OCI-LY3 (cell line): ENCODE results near the gene NR1D1.

Experiments
- H2AFZ ChIP-seq: fragments of 200-600, 300-600 bp; shearing (Covaris generic); 2 replicates; pipeline ENCODE4 v1.6.0; 2014; ENCODE audit warnings: antibody characterized with exemption, low read depth, low read length
- H3K27ac ChIP-seq: fragments of 200-600, 300-600 bp; sonication (generic); 2 replicates; pipeline ENCODE4 v1.5.1; 2014; ENCODE audit warnings: mild to moderate bottlenecking, low read length, moderate library complexity, mixed read lengths
- H3K27me3 ChIP-seq: fragments of 200-600, 300-600 bp; sonication (generic); 2 replicates; pipeline ENCODE4 v1.6.1; 2014; ENCODE audit warnings: low read depth, low read length, mixed read lengths
- H3K36me3 ChIP-seq: fragments of 200-600, 300-600 bp; sonication (generic); replicated peaks from 2 replicates; pipeline ENCODE3; 2014; ENCODE audit warnings: low read depth, low read length, mixed read lengths
- H3K4me1 ChIP-seq: fragments of 300-600, 200-600 bp; sonication (generic); 2 replicates; pipeline ENCODE4 v1.6.1; 2014; ENCODE audit warnings: low read length, mixed read lengths
- H3K4me2 ChIP-seq: fragments of 200-600, 300-600 bp; sonication (generic); 2 replicates; pipeline ENCODE4 v1.6.1; 2014; ENCODE audit warnings: low read length, mixed read lengths
- H3K4me3 ChIP-seq: fragments of 300-600, 200-600 bp; sonication (generic); 2 replicates; pipeline ENCODE4 v1.5.1; 2014; ENCODE audit warnings: antibody characterized with exemption, mild to moderate bottlenecking, low read length, moderate library complexity
- H3K79me2 ChIP-seq: fragments of 300-600, 200-600 bp; shearing (Covaris generic); 2 replicates; pipeline ENCODE4 v1.6.1; 2014; ENCODE audit warnings: mild to moderate bottlenecking, low read length, mixed read lengths
- H3K9ac ChIP-seq: fragments of 300-600, 200-600 bp; shearing (Covaris generic); 2 replicates; pipeline ENCODE4 v1.6.0; 2014; ENCODE audit warnings: mild to moderate bottlenecking, low read length, moderate library complexity
- H3K9me3 ChIP-seq: fragments of 200-600, 300-600 bp; shearing (Covaris generic); 2 replicates; pipeline ENCODE4 v1.6.1; 2014; ENCODE audit warnings: low read length, mixed read lengths; ENCODE audit not compliant: insufficient read depth
- H4K20me1 ChIP-seq: fragments of 200-600, 300-600 bp; sonication (generic); 2 replicates; pipeline ENCODE4 v1.6.1; 2016; ENCODE audit warnings: low read length, mixed read lengths; ENCODE audit not compliant: insufficient read depth
- EZH2phosphoT487 ChIP-seq: fragments of 200-600 bp; shearing (Covaris generic); IDR thresholded peaks from 2 replicates; pipeline ENCODE4 v1.6.1; 2018; ENCODE audit warnings: antibody characterized with exemption, mixed run types, low read depth
- TF ChIP-seq, protein P1 (sequence below): fragments of 200-600, 300-600 bp; sonication (generic); IDR thresholded peaks from 2 replicates; pipeline ENCODE4 v1.5.1; 2014; ENCODE audit warnings: antibody characterized with exemption, low read length, low read depth

Gene NR1D1

DNA sequence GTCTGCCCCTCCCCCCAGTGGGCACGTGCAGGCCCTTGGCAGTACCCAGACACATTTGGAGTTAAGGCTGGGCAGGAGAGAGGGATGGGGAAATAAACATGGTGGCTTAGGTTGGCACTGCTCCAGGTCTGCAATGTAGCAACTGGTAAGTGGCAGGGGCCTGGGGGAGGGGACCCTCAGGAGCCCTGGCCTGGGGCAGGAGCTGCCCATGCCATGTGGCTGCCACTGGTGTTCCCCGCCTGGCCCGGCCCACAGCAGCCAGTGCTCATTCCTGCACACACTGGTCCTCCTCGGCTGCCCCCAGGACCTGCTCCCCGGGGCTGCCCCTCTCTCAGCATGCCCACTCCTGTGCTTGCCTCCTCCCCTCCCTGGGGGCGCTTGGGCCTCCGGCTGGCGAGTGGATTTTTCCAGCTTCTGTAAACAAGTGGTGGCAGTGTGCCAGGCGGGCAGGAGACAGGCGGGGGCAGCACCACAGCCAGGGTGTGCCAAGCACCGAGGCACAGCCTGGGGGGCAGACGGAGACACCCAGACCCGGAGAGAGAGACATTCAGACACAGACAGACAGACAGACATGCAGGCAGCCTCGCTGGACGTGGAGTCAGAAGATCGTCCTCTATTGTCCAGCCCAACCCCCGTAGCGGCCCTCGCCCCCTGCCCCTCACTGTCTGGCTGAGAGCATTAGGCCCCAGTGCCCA lies 28.2 kb downstream of the NR1D1 start:
- no peaks in the 10 kb centered on the region for H3K9me3 ChIP-seq
- no peak overlapping the region for H3K4me2 ChIP-seq
- no peaks in the 10 kb centered on the region for H3K27me3 ChIP-seq
- H2AFZ ChIP-seq, result no peak overlapping the region
- H3K9ac ChIP-seq, result no peak overlapping the region
- H3K27ac ChIP-seq, result no peak overlapping the region
- no peak overlapping the region for H3K4me3 ChIP-seq
- no peaks in the 10 kb centered on the region; the same call in 1 of the 2 replicates for H3K79me2 ChIP-seq
- TF ChIP-seq, protein P1, sequence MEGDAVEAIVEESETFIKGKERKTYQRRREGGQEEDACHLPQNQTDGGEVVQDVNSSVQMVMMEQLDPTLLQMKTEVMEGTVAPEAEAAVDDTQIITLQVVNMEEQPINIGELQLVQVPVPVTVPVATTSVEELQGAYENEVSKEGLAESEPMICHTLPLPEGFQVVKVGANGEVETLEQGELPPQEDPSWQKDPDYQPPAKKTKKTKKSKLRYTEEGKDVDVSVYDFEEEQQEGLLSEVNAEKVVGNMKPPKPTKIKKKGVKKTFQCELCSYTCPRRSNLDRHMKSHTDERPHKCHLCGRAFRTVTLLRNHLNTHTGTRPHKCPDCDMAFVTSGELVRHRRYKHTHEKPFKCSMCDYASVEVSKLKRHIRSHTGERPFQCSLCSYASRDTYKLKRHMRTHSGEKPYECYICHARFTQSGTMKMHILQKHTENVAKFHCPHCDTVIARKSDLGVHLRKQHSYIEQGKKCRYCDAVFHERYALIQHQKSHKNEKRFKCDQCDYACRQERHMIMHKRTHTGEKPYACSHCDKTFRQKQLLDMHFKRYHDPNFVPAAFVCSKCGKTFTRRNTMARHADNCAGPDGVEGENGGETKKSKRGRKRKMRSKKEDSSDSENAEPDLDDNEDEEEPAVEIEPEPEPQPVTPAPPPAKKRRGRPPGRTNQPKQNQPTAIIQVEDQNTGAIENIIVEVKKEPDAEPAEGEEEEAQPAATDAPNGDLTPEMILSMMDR, result no peak
- TF ChIP-seq EZH2phosphoT487, result no peak
- no peaks in the 10 kb centered on the region for H4K20me1 ChIP-seq
- no peaks in the 10 kb centered on the region for H3K36me3 ChIP-seq
- H3K4me1 ChIP-seq, result peaks cover 37% of the 10 kb centered on the region

DNA sequence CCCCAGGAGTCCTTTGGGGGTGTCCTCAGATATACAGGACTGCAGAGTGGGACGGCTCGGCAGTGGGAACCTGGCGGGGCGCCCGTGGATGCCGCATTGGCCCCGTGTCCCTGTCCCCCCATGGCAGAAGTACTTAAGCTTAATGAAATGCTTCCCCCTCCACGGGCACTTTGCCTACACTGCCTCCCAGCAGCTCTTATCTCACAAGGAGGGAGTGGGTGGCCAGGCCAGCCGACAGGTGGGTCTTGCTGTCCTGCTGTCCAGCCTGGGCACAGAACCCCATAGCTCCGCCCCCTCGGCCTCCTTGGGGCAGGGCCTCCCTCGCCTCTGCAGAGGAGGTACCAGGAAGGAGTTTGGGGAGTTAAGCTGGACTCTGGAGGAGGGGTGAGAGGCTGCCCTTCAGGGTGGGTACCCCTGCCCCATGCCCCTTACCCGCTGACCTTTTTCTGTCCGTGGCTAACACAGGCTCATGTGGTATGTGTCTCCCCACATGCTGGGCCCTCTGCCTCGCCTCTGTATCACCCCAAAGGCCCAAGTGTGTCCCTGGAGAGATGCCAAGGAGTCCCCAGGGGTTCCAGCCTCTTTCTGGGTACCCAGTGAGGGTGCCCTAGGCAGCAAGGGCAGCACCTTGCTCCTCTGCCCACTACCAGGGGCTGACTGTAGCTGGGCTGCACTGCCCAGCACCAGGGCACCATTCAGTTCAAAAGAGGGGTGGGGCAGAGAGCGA lies 28.9 kb downstream of the NR1D1 start:
- Histone ChIP-seq H4K20me1 (no peaks in the 10 kb centered on the region), H3K79me2 (no peaks in the 10 kb centered on the region; the same call in 1 of the 2 replicates), H3K4me1 (peaks cover 37% of the 10 kb centered on the region), H3K36me3 (no peaks in the 10 kb centered on the region), H3K27ac (no peak overlapping the region), H3K9ac (no peak overlapping the region), H3K4me2 (no peak overlapping the region), H3K27me3 (no peaks in the 10 kb centered on the region), H2AFZ (no peak overlapping the region), H3K9me3 (no peaks in the 10 kb centered on the region), H3K4me3 (no peak overlapping the region)
- TF ChIP-seq EZH2phosphoT487, result no peak

DNA sequence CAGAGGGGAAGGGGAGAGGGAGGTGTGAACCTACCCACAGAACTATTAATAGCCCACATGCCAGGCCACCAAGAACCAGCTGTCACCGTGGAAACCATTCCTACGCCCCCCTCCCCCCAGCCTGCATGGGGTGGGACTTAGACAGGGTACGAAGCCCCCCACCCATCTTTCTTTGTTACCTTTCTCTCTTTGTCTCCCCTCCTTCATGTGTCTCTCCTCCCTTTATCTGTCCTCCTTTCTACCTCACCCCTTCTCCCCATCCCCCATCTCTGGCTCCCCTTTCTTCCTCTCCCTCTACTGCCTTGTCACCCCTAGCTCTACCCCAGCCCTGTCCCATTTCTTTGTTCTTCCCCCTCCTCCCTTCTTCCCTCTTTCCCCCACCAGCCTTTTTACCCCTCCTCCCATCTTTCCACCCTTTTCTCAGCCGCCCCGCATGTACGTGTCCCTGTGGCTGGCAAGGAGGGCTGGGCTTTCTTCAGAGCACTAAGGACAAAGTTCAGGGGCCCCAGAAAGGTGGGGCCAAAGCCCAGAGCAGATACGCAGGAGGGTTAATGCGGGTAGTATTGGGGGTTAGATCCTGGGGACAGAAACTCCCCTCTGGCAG lies 29.6 kb downstream of the NR1D1 start:
- H3K27ac ChIP-seq, result no peak overlapping the region
- H3K27me3 ChIP-seq, result no peaks in the 10 kb centered on the region
- TF ChIP-seq EZH2phosphoT487, result no peak
- TF ChIP-seq, protein P1, result no peak
- no peaks in the 10 kb centered on the region for H3K9me3 ChIP-seq
- H3K4me3 ChIP-seq, result no peak overlapping the region
- no peak overlapping the region for H2AFZ ChIP-seq
- no peaks in the 10 kb centered on the region; the same call in 1 of the 2 replicates for H3K79me2 ChIP-seq
- no peak overlapping the region for H3K9ac ChIP-seq
- H3K4me1 ChIP-seq, result peaks cover 36% of the 10 kb centered on the region
- no peaks in the 10 kb centered on the region for H4K20me1 ChIP-seq
- H3K36me3 ChIP-seq, result no peaks in the 10 kb centered on the region
- H3K4me2 ChIP-seq, result no peak overlapping the region

DNA sequence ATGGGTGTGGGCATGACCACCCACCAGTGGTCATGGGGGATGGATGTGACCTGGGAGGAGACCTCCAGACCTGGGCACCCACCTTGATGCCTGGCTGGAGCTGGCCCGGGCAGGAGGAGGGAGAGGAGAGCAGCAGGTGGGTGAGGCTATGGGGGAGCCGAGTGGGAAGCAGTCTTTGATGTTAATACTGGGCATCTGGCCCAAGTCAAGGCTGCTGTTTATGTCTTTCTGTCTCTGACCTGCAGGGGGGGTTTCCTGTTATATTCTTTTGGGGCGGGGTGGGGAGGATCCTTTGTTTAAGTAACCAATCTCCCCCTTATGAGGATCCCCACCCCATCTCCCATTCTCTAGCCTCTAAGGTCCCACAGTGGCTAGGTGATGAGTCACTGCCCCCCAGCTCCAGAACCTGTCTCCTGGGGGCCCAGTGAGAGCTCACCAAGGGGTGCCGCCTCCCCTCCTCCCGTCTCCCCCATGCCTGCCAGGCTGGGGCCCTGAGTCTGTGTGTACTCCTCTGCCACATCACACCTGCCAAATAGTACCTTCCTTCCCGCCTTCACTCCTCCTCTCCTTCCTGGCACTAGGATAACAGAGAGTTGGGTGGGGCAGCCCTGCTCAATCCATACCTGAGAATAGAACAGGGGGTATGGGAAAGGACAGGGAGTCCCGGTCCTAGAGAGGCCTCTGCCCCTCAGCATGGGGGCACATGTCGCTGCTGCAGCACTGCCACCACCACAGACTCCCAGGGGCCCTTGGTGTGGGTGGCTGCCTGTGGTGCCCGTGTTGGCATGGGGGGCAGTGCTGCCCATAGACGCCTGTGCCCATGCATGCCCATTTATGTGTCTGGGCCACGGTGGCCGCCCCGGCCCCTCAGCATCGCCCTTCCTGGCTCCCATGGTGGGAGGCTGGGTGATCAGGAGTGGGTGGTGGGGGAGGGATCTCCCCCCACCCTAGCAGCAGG lies 30.4 kb downstream of the NR1D1 start:
- H4K20me1 ChIP-seq, result no peaks in the 10 kb centered on the region
- peak overlapping the region; percentile 80 for H3K4me3 ChIP-seq
- peaks cover 29% of the 10 kb centered on the region for H3K4me1 ChIP-seq
- H3K9me3 ChIP-seq, result no peaks in the 10 kb centered on the region
- H3K9ac ChIP-seq, result peak overlapping the region; percentile 76
- H3K4me2 ChIP-seq, result peak overlapping the region; percentile 100
- no peak overlapping the region for H3K27ac ChIP-seq
- no peaks in the 10 kb centered on the region for H3K36me3 ChIP-seq
- no peak overlapping the region for H2AFZ ChIP-seq
- TF ChIP-seq, protein P1, result peak; percentile 15; the same call in 1 of the 2 replicates
- TF ChIP-seq EZH2phosphoT487, result no peak
- H3K79me2 ChIP-seq, result no peaks in the 10 kb centered on the region; the same call in 1 of the 2 replicates
- no peaks in the 10 kb centered on the region for H3K27me3 ChIP-seq
